NCI-H524 treated with DMSO at 0.1 percent for 48 hours (cell line): Measurements from ENCODE around the gene BTNL9.
"Not testable (repeated sequence)": the region's sequence is repeated elsewhere in the genome, so short reads cannot be mapped to it uniquely, and the experiment has no call there.

Experiments used
- DNase-seq: peaks from one replicate; lab custom pipeline; 2025; lab: John Stamatoyannopoulos, UW

The BTNL9 gene

GRCh38 chr5:181039931-181040630 lies at the start of gene BTNL9:
Gene BTNL9, plus strand, starts transcription at chr5:181040266. Its CDS starts 5,224 bp downstream, at chr5:181045490.
- DNase-seq, result no peak

GRCh38 chr5:180990882-180991242 lies 49.2 kb upstream of the BTNL9 start:
- no peak for DNase-seq

- DNase-seq, result no peak
Observed at GRCh38 chr5:181001947-181002346, 38.1 kb upstream of the BTNL9 start.

- DNase-seq, result no peak
Observed at GRCh38 chr5:181005791-181006190, 34.3 kb upstream of the BTNL9 start.

- no peak for DNase-seq
Observed at GRCh38 chr5:181008136-181008535, 31.9 kb upstream of the BTNL9 start.

GRCh38 chr5:181010018-181010417 lies 30.0 kb upstream of the BTNL9 start:
- DNase-seq, result not testable (repeated sequence)

- DNase-seq, result not testable (repeated sequence)
Observed at GRCh38 chr5:181014654-181015053, 25.4 kb upstream of the BTNL9 start.

GRCh38 chr5:181017448-181017847 lies 22.6 kb upstream of the BTNL9 start:
- DNase-seq, result not testable (repeated sequence)

- no peak for DNase-seq
Observed at GRCh38 chr5:181020688-181021087, 19.4 kb upstream of the BTNL9 start.

GRCh38 chr5:181024245-181025064 lies 15.6 kb upstream of the BTNL9 start:
- no peak for DNase-seq

- no peak for DNase-seq
Observed at GRCh38 chr5:181027452-181028031, 12.5 kb upstream of the BTNL9 start.

GRCh38 chr5:181028032-181028819 lies 11.8 kb upstream of the BTNL9 start:
- DNase-seq, result no peak

GRCh38 chr5:181031716-181032115 lies 8.3 kb upstream of the BTNL9 start:
- DNase-seq, result no peak

GRCh38 chr5:181035991-181036815 lies 3.9 kb upstream of the BTNL9 start:
- no peak for DNase-seq

GRCh38 chr5:181036816-181037364 lies 3.2 kb upstream of the BTNL9 start:
- no peak for DNase-seq

GRCh38 chr5:181037365-181037861 lies 2.7 kb upstream of the BTNL9 start:
- DNase-seq, result no peak

GRCh38 chr5:181039471-181039870 lies 595 bp upstream of the BTNL9 start:
- DNase-seq, result no peak

- DNase-seq, result no peak
Observed at GRCh38 chr5:181040631-181040945, 522 bp downstream of the BTNL9 start.

GRCh38 chr5:181041043-181041442 lies 977 bp downstream of the BTNL9 start:
- no peak for DNase-seq

GRCh38 chr5:181042036-181042713 lies 2.1 kb downstream of the BTNL9 start:
- no peak for DNase-seq
